Adrenal gland (tissue), 5 donors: ENCODE results near the gene HOXC11.

Experiments used
- POLR2A ChIP-seq, 2 donors: fragments of 450-650 bp; IDR thresholded peaks; one replicate each; pipeline ENCODE4 v1.6.1; 2017; ENCODE audit warnings: antibody characterized with exemption in 2 of 2, mild to moderate bottlenecking in 2 of 2, moderate library complexity in 1 of 2
- TF ChIP-seq, protein P1 (sequence below), 6 experiments: fragments of 450-650 bp in 4 of 6; fragments of 200-600 bp in 2 of 6; sonication (generic) in 1 of 6; IDR thresholded peaks; 1 replicate in 5 of 6; 2 replicates in 1 of 6; pipeline versions ENCODE4 v1.5.1 to v1.8.0; 2016 to 2021; ENCODE audit warnings: antibody characterized with exemption in 6 of 6, mild to moderate bottlenecking in 2 of 6, moderate library complexity in 1 of 6
- donor health status: DM: no; HTN: no; CAD: no.

DNA sequence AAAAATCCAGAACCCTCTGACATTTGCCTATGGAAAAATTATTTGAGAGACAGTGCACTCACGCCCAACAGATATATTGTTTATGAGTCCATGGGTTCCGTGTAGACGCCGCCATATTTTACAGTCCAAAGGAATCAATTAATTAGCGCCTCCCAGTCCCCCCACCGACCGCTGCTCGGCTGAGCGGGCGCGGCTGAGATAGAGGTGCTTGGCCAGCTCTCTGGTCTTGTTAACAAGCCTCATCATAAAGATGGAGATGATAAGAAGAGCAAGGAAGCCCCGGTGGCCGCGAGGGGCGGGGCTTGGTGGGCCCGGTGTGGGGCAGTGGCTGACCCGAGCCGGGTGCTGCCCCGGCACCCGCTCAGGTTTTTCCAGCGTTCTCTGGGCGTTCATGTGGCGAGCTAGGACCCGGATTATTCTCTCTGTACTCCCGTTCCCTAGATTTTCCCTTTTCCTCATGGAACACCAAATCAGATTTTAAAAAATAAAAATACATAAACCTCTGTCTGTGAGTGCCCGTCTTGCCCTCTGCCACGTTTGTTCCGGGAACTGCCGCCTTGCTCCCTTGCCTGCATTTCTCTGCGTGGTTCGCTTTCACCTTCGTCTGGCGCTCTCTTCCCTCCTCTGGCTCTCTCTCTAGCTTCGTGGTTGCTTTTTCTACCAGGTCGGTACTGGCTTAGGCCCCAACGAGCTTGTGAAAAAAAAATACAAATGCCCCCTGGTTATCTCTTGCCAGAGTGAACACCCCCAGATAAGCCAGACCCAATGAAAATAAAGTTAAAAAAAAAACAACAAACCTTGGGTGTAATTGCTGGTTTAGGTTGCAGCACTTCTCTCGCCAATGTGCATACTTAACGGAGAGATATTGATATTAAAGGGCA is 9.3 kb upstream of the HOXC11 start:
- TF ChIP-seq, protein P1, sequence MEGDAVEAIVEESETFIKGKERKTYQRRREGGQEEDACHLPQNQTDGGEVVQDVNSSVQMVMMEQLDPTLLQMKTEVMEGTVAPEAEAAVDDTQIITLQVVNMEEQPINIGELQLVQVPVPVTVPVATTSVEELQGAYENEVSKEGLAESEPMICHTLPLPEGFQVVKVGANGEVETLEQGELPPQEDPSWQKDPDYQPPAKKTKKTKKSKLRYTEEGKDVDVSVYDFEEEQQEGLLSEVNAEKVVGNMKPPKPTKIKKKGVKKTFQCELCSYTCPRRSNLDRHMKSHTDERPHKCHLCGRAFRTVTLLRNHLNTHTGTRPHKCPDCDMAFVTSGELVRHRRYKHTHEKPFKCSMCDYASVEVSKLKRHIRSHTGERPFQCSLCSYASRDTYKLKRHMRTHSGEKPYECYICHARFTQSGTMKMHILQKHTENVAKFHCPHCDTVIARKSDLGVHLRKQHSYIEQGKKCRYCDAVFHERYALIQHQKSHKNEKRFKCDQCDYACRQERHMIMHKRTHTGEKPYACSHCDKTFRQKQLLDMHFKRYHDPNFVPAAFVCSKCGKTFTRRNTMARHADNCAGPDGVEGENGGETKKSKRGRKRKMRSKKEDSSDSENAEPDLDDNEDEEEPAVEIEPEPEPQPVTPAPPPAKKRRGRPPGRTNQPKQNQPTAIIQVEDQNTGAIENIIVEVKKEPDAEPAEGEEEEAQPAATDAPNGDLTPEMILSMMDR (IDR thresholded peaks at IDR 0.05): no peak
- no peak for TF ChIP-seq POLR2A (IDR thresholded peaks at IDR 0.05)
